HepG2 (cell line): ENCODE data around the gene TEDC1. TPM values are rescaled to one million over a fixed set of nuclear protein-coding genes. Genes with fewer than 3 reads are reported as not detected.
A peak's percentile ranks its signal among the peaks of the same experiment; 100 is the strongest.

Experiments
- ATRX ChIP-seq: sonication (generic); formaldehyde crosslinking; IDR thresholded peaks from 2 replicates; pipeline ENCODE4 v1.4.0; 2020; ENCODE audit warnings: missing genetic modification reagents, borderline replicate concordance
- BRD4 ChIP-seq: sonication (generic); formaldehyde crosslinking; IDR thresholded peaks from 2 replicates; pipeline ENCODE4 v1.4.0; 2020; ENCODE audit warnings: missing genetic modification reagents
- CCDC6 ChIP-seq: sonication (generic); formaldehyde crosslinking; IDR thresholded peaks from 2 replicates; pipeline ENCODE4 v1.8.1; 2022; ENCODE audit warnings: mild to moderate bottlenecking, missing genetic modification reagents, moderate library complexity
- CEBPG ChIP-seq: IDR thresholded peaks from 2 replicates; pipeline ENCODE4 v1.6.1; 2016
- CENPBD1 ChIP-seq: sonication (generic); formaldehyde crosslinking; IDR thresholded peaks from 2 replicates; pipeline ENCODE4 v1.8.0; 2022; ENCODE audit warnings: missing genetic modification reagents, low read depth, mild to moderate bottlenecking, borderline replicate concordance
- DMAP1 ChIP-seq: IDR thresholded peaks from 2 replicates; pipeline ENCODE4 v1.6.1; 2016
- FOXK1 ChIP-seq: sonication (generic); formaldehyde crosslinking; IDR thresholded peaks from 2 replicates; pipeline ENCODE4 v1.4.0; 2020; ENCODE audit warnings: low read depth, missing genetic modification reagents, borderline replicate concordance
- FOXM1 ChIP-seq: sonication (generic); formaldehyde crosslinking; IDR thresholded peaks from 2 replicates; pipeline ENCODE4 v1.5.0; 2020; ENCODE audit warnings: missing genetic modification reagents
- HNRNPLL ChIP-seq: fragments of 200-400 bp; formaldehyde crosslinking; IDR thresholded peaks from 2 replicates; pipeline ENCODE4 v1.6.1; 2017; ENCODE audit warnings: mild to moderate bottlenecking, low read depth, low read length; ENCODE audit not compliant: poor library complexity, severe bottlenecking
- JUN ChIP-seq: sonication (generic); formaldehyde crosslinking; IDR thresholded peaks from 2 replicates; pipeline ENCODE4 v1.4.0; 2020; ENCODE audit warnings: mild to moderate bottlenecking, missing genetic modification reagents
- NR2F6 ChIP-seq, 2 experiments: IDR thresholded peaks; 2 replicates each; pipeline ENCODE4 v1.6.1; 2016; ENCODE audit warnings: antibody characterized with exemption in 1 of 2, mild to moderate bottlenecking in 1 of 2
- TAF15 ChIP-seq: fragments of 200-400 bp; formaldehyde crosslinking; IDR thresholded peaks from one replicate; pipeline ENCODE4 v1.6.1; 2018; ENCODE audit warnings: mild to moderate bottlenecking, low read depth, low read length; ENCODE audit not compliant: poor library complexity, severe bottlenecking
- THAP7 ChIP-seq: sonication (generic); formaldehyde crosslinking; IDR thresholded peaks from 2 replicates; pipeline ENCODE4 v1.8.1; 2023; ENCODE audit warnings: mild to moderate bottlenecking, missing genetic modification reagents
- ZBTB4 ChIP-seq: sonication (generic); formaldehyde crosslinking; IDR thresholded peaks from 2 replicates; pipeline ENCODE4 v1.4.0; 2020; ENCODE audit warnings: missing genetic modification reagents, mild to moderate bottlenecking, borderline replicate concordance
- ZC3H13 ChIP-seq: sonication (generic); formaldehyde crosslinking; IDR thresholded peaks from 2 replicates; pipeline ENCODE4 v1.8.1; 2023; ENCODE audit warnings: mild to moderate bottlenecking, missing genetic modification reagents, moderate library complexity
- ZNF280B ChIP-seq: sonication (generic); formaldehyde crosslinking; IDR thresholded peaks from 2 replicates; pipeline ENCODE4 v1.5.0; 2020; ENCODE audit warnings: missing genetic modification reagents, mild to moderate bottlenecking, borderline replicate concordance
- ZNF543 ChIP-seq: sonication (generic); formaldehyde crosslinking; IDR thresholded peaks from 2 replicates; pipeline ENCODE4 v1.4.0; 2020; ENCODE audit warnings: mild to moderate bottlenecking, missing genetic modification reagents
- ZNF616 ChIP-seq: sonication (generic); formaldehyde crosslinking; IDR thresholded peaks from 2 replicates; pipeline ENCODE4 v1.5.0; 2020; ENCODE audit warnings: low read depth, mild to moderate bottlenecking, missing genetic modification reagents
- ZNF704 ChIP-seq: sonication (generic); formaldehyde crosslinking; IDR thresholded peaks from 2 replicates; pipeline ENCODE4 v1.8.1; 2023; ENCODE audit warnings: mild to moderate bottlenecking, inconsistent platforms, moderate library complexity, missing genetic modification reagents, borderline replicate concordance
- polyA plus RNA-seq, 8 experiments: library from polyadenylated mRNA; depleted of rRNA in 3 of 8; stranded (reverse) in 7 of 8; unstranded in 1 of 8; fragments of >200 nt; fragmentation: Illumina TruSeq in 4 of 8; extraction: Trizol in 4 of 8; gene quantifications; 2 replicates each; pipeline versions ENCODE4 v1.2.1 to v1.2.3, GENCODE V29; 2011 to 2016; ENCODE audit warnings: low read depth in 4 of 8, missing spikeins in 1 of 8, mixed read lengths in 1 of 8; ENCODE audit not compliant: insufficient read depth in 1 of 8
- total RNA-seq, 5 experiments: library from RNA; depleted of rRNA; stranded (reverse); fragments of >200 nt; fragmentation: Illumina TruSeq; extraction: Trizol; gene quantifications; 2 replicates each; pipeline ENCODE4 v1.2.3, GENCODE V29; 2016; ENCODE audit warnings: low read depth in 1 of 5

Gene TEDC1
- total and polyA plus RNA-seq, 2 of the 13 experiments (the other 11 are each of a cell fraction or from before 2014, with no cell fraction given), result 5.7 to 27.4 TPM

GRCh38 chr14:105500036-105500725, 9.1 kb downstream of the TEDC1 start (continued):
- no peak for TF ChIP-seq ZBTB4 (CRISPR knock-in tag)
- TF ChIP-seq ZNF543 (CRISPR knock-in tag), result no peak
- no peak; the same call in 1 of the 2 replicates for TF ChIP-seq CCDC6 (CRISPR knock-in tag)
- TF ChIP-seq THAP7 (CRISPR knock-in tag), result 0 out of 2 replicates have a peak, but pooled peaks have one; percentile 10
- no peak for TF ChIP-seq JUN (CRISPR knock-in tag)
- no peak for TF ChIP-seq FOXK1 (CRISPR knock-in tag)
- peak; percentile 24; the same call in 1 of the 2 replicates for TF ChIP-seq ZNF704 (CRISPR knock-in tag)
- TF ChIP-seq FOXM1 (CRISPR knock-in tag), result no peak
- TF ChIP-seq BRD4 (CRISPR knock-in tag), result peak; percentile 21; the same call in 1 of the 2 replicates
- TF ChIP-seq ZNF616 (CRISPR knock-in tag), result peak; percentile 32; the same call in 1 of the 2 replicates
- no peak for TF ChIP-seq CEBPG (CRISPR knock-in tag)
- no peak for TF ChIP-seq NR2F6 (IDR thresholded peaks at IDR 0.05)
- TF ChIP-seq NR2F6 (CRISPR knock-in tag; IDR thresholded peaks at IDR 0.05), result no peak
- TF ChIP-seq TAF15, result no peak
- TF ChIP-seq DMAP1 (CRISPR knock-in tag), result no peak
- peak; percentile 5 for TF ChIP-seq HNRNPLL
- no peak for TF ChIP-seq ATRX
- TF ChIP-seq ZNF280B, result 0 out of 2 replicates have a peak, but pooled peaks have one; percentile 8
- TF ChIP-seq ZC3H13 (CRISPR knock-in tag), result 0 out of 2 replicates have a peak, but pooled peaks have one; percentile 11
- TF ChIP-seq CENPBD1 (CRISPR knock-in tag), result no peak
